HG02763 (cell line): ENCODE results near the gene NT5DC1.

Experiments used
- ATAC-seq: cut with Tn5 transposase; IDR thresholded peaks from one replicate; pipeline ENCODE4 v1.9.1; 2021; ENCODE audit warnings: mild to moderate bottlenecking, moderate library complexity; ENCODE audit not compliant: unreplicated experiment

NT5DC1 gene

GRCh38 chr6:116100419-116101301 is at the start of gene NT5DC1:
TSS of gene NT5DC1 (plus strand) at chr6:116100853. CDS start at chr6:116100931, 78 bp downstream.
- ATAC-seq = peak; percentile 87

GRCh38 chr6:116051244-116051643 is 49.4 kb upstream of the NT5DC1 start:
- no peak for ATAC-seq

- ATAC-seq = no peak
Measured at GRCh38 chr6:116055513-116055912, 45.1 kb upstream of the NT5DC1 start.

GRCh38 chr6:116057766-116058165 is 42.9 kb upstream of the NT5DC1 start:
- ATAC-seq = no peak

- ATAC-seq = peak; percentile 79
Measured at GRCh38 chr6:116059713-116060571, 40.7 kb upstream of the NT5DC1 start.

- peak; percentile 52 for ATAC-seq
Measured at GRCh38 chr6:116060572-116061283, 39.9 kb upstream of the NT5DC1 start, which contains the start of gene FRK. TSS of gene FRK (minus strand) at chr6:116060891. CDS start at chr6:116060311, 580 bp downstream.

DNA sequence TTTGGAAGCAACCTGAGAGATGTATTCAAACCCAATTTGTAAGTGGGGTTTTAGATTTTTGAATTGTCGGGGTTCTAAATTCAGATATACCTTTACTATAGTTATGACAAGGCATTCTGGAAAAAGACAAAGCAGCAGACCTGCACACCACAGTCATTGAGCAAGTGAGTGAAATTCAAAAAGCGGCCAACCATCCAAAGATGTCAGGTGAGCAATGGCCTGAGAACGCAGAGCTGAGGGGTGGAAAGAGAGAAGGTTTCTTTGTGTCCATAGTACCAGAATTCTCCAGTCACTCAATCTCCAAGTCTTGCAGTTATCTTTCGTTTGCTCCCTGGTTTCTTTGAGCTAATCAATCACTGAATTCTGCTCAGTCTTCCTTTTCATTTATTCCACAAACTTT is 38.2 kb upstream of the NT5DC1 start:
- no peak for ATAC-seq

- ATAC-seq = no peak
Measured at GRCh38 chr6:116064666-116065065, 36.0 kb upstream of the NT5DC1 start.

DNA sequence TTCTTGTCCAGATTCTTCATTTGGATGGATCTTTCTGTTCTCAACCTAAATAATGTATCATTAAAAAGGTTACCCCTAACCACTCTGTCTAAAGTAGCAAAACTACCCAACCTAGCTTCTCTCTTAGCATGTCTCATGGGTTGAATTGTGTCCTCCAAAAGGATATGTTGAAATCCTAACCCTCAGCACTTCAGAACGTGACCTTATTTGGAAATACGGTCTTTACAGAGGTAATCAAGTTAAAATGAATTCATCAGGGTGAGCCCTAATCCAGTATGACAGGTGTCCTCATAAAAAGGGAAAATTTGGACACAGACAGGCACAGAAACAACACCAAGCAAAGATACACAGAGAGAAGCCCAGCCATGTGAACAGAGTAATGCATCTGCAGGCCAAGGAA is 33.9 kb upstream of the NT5DC1 start:
- no peak for ATAC-seq

DNA sequence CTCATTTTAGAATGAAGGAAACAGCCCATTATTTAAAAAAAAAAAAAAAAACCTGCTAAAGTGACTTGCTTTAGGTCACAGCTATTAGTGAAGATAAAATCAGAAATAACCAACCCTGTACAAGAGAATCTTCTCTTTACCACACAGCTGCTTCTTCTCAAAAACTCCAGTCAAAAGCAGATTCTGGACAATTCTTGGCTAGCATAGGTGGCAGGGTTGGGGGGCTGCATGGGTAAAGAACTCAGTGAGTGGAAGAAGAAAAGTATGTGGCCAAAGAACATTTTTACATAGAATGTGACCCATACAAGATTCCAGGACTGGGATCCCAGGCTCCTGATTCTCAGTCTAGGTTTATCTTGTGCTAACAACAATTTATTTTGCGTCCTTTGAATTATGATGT is 30.6 kb upstream of the NT5DC1 start:
- no peak for ATAC-seq

- no peak for ATAC-seq
Measured at GRCh38 chr6:116070616-116071389, 29.9 kb upstream of the NT5DC1 start.

GRCh38 chr6:116072368-116072767 is 28.3 kb upstream of the NT5DC1 start:
- no peak for ATAC-seq

DNA sequence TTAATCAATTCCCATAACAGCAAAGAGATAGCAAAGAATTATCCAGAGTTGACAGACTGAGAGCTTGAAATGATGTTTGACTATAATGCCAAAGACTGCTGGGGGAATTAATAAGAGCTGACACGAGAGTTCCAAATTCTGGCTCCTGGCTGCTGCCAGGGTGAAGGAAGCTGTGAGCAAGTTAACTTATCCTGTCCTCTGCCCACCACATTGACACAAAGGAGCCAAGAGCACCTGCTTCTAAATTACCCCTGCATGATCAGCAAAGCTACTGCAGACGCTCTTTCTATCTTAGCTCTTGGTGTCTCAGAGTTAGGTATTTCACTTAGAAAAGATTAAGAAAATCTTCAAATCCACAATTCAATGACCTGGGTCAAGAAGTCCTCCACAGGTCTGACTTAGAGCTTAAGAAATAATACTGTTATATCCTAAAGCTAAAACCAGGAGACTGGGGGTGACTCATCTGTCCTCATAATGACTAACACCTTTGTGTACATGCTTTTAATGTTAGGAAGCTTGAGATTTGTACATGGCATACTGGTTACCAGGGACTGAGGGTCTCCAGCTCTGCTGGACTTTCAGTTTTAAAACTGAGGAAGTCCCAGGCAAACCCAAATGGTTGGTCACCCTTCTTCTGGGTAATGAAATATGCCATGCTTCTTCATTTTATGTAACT is 26.8 kb upstream of the NT5DC1 start:
- ATAC-seq = no peak

DNA sequence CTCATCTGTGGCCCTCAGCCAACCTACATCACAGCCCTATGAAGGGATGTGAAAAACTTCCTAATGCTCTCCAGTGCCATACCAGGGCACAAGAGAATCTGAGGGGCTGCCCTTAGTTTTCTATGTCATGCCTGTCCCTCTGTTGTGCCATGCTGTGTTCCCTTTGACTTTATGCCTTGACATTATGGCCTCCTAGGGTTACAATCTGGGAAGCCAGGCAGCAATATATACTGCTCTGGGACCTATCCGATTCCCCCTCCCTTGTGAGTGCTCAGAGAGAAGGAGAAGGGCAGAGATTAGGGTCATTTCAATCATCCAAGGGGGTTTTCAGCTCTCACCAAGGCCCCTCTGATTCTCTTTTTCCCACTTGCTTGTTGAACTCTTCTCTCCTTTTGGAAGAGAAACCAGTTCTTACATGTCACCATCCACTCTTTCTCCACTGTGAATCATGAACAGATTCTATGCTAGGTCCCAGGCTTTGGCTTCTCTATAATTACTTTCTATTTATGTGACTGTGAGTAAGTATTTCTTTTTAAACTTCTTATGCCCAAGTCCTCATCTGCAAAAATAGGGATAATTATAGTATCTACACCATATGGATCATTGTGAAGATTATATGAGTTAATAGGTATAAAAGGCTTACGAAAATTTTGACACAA is 25.8 kb upstream of the NT5DC1 start:
- ATAC-seq = no peak

GRCh38 chr6:116078522-116078921 is 22.1 kb upstream of the NT5DC1 start:
- ATAC-seq = no peak

GRCh38 chr6:116078945-116079344 is 21.7 kb upstream of the NT5DC1 start:
- no peak for ATAC-seq

DNA sequence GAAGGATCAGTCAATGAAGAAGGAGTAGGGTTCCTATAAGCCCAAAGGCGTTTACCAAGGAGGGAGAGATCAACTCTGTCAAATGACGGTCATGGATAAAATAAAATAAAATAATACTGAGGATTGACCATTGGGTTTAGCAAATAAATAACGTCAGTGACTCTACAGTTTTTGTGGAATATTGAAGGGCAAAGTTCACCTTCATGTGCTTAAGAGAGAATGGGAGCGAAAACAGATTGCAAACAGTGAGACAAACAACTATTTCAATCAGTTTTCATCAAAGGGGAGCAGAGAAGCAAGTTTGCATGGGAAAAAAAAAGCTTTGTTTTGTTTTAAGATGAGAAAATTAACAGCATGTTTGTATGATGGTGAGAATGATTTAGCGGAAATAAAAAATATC is 17.6 kb upstream of the NT5DC1 start:
- no peak for ATAC-seq

DNA sequence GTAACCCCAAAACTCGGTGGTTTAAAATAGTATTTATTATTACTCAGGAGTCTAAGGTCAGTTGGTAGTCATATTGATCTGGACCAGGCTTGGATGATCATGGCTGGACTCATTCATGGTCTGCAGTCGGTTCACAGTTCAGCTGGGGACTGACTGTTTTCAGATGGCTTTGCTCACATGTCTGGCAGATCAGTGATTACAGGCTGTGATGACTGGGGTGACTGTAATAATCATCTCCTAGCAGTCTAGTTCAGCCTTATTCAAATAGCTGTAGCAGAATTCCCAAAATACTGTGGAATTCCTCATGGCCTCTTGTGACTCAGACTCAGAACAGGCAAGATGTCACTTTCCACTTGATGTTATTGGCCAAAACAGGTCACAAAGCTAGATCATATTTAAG is 16.4 kb upstream of the NT5DC1 start:
- ATAC-seq = no peak

DNA sequence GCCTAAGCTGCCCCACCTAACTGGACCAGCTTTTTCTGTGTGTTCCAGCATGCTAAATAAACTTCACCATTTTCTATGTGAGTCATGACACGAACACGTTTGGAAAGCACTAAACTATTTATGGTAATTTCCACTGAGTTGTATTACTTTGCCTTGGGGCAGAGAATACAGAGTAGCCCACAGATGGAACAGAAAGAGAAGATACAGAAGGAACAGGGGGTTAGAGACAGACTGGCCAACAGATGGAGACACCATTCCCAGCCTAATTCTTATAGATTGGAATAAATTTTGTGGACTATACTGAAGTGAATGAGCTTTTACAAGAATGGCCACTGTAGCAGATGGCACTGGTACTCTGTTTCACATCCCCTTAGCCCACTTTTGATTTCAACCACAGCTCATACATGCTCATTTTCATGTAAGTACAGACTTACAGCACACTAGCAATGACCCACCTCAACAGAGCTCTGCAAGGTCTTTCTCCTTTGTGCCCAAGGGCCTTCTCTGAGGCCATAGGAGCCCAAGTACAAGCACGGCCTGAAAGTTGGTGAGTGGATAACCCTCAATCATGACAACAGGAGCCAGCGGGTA is 13.1 kb upstream of the NT5DC1 start:
- peak; percentile 96 for ATAC-seq
